HG03139 (cell line): ENCODE results near the gene MAPRE3.
A peak's percentile ranks its signal among the peaks of the same experiment; 100 is the strongest.

ENCODE experiments used
- ATAC-seq: cut with Tn5 transposase; IDR thresholded peaks from one replicate; pipeline ENCODE4 v1.9.1; 2021; ENCODE audit not compliant: unreplicated experiment

The MAPRE3 gene

DNA sequence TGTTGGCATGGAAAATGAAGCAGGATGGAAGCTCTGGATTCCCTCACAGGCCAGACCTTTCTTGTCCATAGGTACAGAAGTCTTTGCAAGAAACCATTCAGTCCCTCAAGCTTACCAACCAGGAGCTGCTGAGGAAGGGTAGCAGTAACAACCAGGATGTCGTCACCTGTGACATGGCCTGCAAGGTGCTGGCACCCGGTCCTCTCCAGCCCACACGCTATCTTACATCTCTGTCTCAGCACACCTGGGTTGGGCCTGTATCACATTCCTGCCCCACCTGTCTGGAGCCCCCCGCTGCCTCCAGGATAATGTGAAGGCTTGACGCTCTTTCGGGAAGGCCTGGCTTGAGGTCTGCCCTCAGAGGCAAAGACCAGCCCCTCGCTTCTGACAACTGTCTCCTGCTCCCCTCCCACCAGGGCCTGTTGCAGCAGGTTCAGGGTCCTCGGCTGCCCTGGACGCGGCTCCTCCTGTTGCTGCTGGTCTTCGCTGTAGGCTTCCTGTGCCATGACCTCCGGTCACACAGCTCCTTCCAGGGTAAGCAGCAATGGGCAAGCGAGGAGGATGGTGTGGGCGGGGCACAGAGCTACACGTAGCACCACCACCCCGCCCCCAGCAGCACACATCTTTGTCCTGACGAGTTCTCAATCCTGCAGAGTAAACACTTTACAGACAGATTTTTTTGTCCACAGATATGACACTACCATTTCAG, 68.3 kb downstream of the MAPRE3 start:
- ATAC-seq: no peak

DNA sequence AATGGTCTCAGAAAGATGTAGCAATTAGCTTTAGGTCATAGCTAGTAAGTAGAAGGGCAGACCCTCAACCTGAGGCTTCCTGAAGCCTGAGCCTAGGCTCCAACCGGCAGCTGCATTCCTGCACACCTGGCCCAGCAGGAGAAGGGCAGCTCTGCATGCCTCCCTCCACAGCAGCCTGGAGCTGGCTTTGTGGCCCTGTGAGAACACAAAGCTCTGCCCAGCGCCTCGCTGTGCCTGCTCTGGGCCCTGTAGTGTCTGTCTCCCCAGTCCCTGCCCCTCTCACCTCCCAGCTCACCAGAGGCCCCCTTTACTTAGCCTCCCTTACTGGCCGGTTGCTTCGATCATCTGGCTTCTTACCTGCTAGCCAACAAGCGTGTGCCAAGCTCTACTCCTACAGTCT, 69.0 kb downstream of the MAPRE3 start:
- ATAC-seq: no peak

DNA sequence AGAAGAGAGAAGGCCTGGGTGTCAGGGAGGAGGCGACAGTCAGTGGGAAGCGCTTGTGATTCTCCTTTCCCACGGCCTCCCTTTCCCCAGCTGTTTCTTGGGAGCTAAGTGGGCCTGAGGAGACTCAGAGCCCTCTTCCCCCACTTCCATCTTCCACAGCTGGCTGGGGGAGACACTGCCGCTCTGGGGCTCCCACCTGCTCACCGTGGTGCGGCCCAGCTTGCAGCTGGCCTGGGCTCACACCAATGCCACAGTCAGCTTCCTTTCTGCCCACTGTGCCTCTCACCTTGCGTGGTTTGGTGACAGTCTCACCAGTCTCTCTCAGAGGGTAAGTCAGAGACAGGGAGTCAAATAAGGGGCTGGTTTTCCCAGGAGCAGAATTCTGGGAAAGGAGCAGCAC, 69.4 kb downstream of the MAPRE3 start:
- ATAC-seq: no peak

DNA sequence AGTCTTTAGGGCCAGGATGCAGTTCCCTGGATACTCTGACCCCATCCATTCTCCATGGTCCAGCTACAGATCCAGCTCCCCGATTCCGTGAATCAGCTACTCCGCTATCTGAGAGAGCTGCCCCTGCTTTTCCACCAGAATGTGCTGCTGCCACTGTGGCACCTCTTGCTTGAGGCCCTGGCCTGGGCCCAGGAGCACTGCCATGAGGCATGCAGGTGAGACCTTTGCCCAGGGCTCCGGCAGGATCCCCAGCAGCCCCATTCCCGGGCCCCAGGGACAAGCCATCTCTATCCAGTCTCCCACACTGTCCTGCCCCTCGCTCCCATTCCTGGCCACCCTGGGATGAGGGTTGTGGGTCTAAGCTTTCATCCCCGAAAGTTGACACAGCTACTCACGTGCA, 69.8 kb downstream of the MAPRE3 start:
- no peak for ATAC-seq

DNA sequence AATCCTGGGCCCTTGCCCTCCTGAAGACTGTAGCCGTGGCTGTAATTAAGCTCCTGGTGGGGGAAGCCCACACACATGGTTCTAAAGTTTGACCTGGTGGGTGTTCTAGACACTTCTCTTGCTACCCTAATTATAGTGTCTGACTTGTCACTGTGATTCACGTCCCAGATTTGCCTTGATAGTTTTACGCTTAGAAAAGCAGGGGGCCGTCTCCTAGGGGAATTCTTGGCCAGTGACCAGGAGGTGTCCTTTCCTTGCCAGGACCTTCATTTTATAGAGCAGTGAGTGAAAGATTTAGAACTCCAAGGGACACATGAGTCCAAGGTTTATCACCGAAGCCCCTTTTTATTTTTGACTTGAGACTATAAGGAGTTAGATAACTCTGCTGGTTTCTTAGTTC, 71.3 kb downstream of the MAPRE3 start:
- no peak for ATAC-seq

DNA sequence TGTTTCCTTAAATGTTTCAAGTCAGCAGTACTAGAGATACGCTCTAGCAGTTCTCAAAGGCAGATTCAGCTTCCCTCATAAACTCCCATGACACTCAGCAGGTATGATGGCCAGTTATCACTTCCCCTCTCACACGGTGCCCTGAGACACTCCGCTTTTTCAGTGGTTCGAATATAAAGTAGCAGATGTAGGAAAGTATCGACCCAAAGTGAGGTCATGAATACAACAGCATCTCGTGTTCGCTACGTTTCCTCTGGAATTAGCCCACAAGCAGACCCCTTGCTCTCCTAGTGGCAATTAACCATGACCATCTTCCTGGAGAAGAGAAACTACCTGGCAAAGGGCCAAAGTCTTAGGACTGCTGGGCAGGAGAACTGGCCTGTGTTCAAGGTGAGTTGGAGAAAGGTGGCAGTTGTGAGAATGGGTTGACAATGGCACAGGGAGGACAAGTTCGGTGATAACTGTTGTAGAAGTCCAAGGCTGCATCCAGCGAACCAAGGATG, 71.8 kb downstream of the MAPRE3 start:
- ATAC-seq: peak; percentile 46

DNA sequence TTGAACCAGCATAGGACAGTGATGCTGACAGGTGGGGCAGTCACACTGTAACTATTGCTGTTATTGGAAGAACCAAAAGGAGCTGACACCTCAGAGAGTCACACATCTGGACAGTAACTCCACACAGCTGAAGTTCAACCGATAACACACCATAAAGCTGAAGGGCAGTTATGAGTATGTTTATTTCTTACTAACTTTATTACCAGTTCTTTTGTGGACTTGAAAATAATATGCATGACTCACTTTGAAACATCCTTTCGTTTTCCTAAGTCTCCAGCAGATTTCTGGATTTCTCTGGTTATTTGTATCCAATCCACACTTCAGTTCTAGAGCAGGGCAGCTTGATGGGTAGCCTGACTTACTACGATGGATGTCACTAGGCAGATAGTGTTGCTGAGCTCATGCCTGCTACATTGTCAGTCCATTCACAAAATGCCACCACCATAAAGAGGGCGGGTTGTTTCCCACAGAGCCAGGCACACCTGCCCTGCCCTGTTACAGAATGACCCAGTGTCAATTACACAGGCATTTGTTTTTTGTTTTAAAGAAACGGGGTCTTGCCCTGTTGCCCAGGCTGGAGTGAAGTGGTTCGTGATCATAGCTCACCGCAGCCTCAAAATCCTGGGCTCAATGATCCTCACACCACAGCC, 72.7 kb downstream of the MAPRE3 start:
- ATAC-seq: no peak

DNA sequence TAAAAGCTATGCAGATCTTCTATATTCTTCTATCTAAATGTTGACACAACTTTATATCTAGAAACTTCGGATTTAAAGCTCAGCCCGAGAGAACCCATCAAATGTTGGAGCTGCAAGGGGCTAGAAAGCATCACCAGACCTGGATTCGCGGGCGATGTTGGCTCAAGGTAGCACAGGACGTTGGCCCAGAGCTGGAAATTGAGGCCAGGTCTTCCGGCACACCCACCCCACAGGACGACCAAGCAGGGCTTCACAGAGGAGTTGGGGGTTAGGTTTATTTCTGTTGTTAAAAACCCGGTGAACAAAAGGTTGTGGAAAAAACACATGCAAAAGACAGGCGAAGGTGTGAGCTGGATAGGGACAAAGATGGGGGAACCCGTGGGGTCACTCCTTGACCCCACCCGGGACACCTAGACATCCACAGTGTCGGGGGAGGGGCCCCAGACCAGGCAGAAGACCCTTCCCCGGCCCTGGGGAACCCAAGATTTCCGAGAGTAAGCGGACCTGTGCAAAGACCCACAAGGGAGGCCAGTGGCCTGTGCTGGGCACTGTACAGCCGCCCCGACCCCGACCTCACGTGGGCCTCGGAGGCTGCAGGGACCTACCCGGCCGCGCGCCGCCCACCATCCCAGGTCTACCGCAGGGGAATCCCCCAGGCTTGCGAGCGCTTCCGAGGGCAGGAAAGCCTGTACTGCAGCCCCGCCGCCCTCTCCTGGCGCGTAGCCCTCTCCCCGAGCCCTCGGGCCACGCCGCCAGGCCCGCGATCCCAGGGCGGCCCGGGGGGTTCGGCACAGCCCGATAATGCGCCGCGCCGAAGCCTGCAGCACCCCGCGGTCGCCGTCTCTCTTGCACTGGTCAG, 79.2 kb downstream of the MAPRE3 start:
- peak; percentile 10 for ATAC-seq

- ATAC-seq: peak; percentile 41
Measured at GRCh38 chr2:27050281-27050995, 80.0 kb downstream of the MAPRE3 start.

- ATAC-seq: peak; percentile 57
Measured at GRCh38 chr2:27050996-27051901, 80.8 kb downstream of the MAPRE3 start, which contains the start of gene AGBL5. Gene AGBL5 (plus strand): TSS chr2:27051668. CDS start chr2:27052959, 1,291 bp downstream.

GRCh38 chr2:27051902-27052645, 81.6 kb downstream of the MAPRE3 start:
- ATAC-seq: no peak

DNA sequence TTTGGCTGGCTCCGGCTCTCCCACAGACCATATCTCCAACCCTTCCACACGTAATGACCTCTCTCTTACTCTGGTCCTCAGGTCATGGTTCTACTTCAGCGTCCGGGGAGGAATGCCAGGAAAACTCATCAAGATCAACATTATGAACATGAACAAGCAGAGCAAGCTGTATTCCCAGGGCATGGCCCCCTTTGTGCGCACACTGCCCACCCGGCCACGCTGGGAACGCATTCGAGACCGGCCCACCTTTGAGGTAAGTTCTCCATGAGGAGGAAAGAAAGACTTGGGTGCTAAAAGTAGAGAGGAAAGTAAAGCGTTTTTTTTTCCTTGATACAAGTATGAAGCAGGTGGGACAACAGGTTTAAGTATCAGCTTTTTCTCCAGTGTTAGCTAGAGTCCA, 82.9 kb downstream of the MAPRE3 start:
- no peak for ATAC-seq

DNA sequence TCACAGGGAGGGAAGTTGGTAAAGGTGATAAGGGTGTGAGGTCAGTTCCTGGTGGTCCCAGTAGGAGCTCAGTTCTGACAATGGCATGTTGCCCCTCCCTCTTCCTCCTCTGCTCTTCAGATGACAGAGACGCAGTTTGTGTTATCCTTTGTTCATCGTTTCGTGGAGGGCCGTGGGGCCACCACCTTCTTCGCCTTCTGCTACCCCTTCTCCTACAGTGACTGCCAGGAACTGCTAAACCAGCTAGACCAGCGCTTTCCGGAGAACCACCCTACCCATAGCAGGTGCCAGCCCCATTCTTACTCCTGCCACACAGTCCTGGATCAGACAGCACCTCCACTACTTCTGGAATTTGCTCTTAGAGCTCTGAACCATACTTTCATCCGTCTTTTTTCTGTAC, 83.3 kb downstream of the MAPRE3 start:
- no peak for ATAC-seq

GRCh38 chr2:27054721-27055120, 84.3 kb downstream of the MAPRE3 start:
- no peak for ATAC-seq

DNA sequence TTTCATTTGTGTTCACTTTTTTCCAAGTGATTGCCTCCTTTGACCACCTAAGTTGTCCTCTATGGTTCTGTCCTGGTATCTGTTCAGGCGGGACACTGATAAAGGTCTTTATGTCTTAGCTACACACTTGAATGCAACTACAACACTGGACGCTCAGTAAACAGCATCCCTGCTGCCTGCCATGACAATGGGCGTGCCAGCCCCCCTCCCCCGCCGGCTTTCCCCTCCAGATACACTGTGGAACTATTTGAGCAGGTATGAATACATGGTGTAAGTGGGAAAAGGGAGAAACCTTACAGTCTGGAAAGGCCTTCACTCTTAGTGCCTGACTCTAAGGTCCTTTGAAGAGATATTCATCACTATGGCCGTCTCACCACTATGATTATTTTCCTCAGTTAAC, 86.7 kb downstream of the MAPRE3 start:
- no peak for ATAC-seq

- ATAC-seq: no peak
Measured at GRCh38 chr2:27058210-27058609, 87.8 kb downstream of the MAPRE3 start.

DNA sequence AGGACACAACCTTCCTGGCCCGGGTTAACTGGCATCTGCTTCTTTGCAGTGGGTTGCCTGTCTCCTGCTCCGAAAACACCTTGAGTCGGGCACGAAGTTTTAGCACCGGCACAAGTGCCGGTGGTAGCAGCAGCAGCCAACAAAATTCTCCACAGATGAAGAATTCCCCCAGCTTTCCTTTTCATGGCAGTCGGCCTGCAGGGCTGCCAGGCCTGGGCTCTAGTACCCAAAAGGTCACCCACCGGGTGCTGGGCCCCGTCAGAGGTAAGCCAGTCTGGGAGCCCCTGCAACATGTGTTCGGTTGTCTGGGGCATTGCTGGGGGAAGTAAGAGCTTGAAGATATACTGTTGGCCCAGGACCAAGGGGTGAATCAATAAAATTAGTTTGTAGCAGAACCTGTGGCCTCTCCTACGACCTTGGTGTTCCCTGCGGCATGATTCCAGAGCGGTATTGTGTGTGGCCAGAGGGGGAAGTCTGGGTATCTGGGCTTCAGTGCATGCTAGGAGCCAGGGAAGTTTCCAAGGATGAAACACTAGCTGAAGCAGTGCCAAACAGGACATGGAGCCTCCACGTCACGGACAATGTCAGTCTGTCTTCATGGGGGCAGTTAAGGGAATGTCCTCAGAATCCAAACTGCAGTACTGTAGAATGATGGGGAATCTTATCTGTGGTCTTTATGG, 88.8 kb downstream of the MAPRE3 start:
- ATAC-seq: no peak

DNA sequence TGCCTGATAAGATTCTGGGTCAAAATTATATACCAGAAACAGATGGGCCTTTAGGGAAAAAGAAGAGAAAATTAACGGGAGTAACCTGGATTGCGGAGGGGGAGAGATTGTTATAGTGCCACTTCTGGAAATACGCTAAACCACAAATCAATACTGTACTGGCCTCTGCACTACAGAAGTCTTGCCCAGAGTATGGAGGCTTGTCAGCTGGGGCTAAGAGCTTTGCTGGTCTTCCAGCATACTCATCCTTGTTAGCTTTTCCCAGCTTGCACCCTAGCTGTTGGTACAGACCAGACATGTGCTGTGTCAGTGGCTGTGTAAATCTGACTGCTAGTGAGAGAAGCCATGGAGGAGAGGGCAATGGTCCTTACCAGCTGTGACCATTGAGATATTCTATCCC, 89.9 kb downstream of the MAPRE3 start:
- ATAC-seq: no peak

GRCh38 chr2:27065128-27065527, 94.7 kb downstream of the MAPRE3 start:
- ATAC-seq: no peak
